ENCODE measurements around the gene BCAR3. TPM values are rescaled to one million over a fixed set of nuclear protein-coding genes. Genes with fewer than 3 reads are reported as not detected.

The BCAR3 gene
- total RNA-seq, 3 donors from 2014 or later (not counting 1 experiment from before 2014, with no cell fraction given): 0.52 to 6.5 (median 2.4) TPM

- no peak overlapping the region for H3K4me3 ChIP-seq (ENCODE audit: low read length)
- Mint-ChIP-seq H3K9me3 (no peaks in the 10 kb centered on the region), H3K36me3 (no peaks in the 10 kb centered on the region), H3K27me3 (ENCODE audit: low read depth in 2 of 2) (peaks cover 3 to 8% of the 10 kb centered on the region in 2 donors), H3K27ac (no peak overlapping the region), H3K4me3 (no peak overlapping the region), H3K4me1 (peaks cover 37 to 41% of the 10 kb centered on the region in 2 donors)
- H3K9me3 ChIP-seq (ENCODE audit: control insufficient read depth, insufficient read depth, low read length): no peaks in the 10 kb centered on the region
- H3K4me1 ChIP-seq (ENCODE audit: control insufficient read depth, insufficient read depth, low read length): peaks cover 10% of the 10 kb centered on the region
- WGBS (ENCODE audit: insufficient coverage): 85% methylated on average over 10 of the region's 10 CpGs
- no peaks in the 10 kb centered on the region for H3K27me3 ChIP-seq (ENCODE audit: control insufficient read depth, insufficient read depth, low read length)
- no peak overlapping the region for H3K27ac ChIP-seq (ENCODE audit: low read length)
- DNase-seq (no peak), ATAC-seq (no peak)
- intact Hi-C loops (cut with micrococcal nuclease): no loop called here
- no peaks in the 10 kb centered on the region for H3K36me3 ChIP-seq (ENCODE audit: control insufficient read depth, insufficient read depth, low read length)
- TF ChIP-seq CTCF (IDR thresholded peaks at IDR 0.05): no peak
These were observed 29.1 kb upstream of the BCAR3 start for GRCh38 chr1:93710499-93711453.

- H3K4me3 ChIP-seq (ENCODE audit: low read length): no peak overlapping the region
- no peaks in the 10 kb centered on the region for H3K36me3 ChIP-seq (ENCODE audit: control insufficient read depth, insufficient read depth, low read length)
- Mint-ChIP-seq H3K4me3 (no peak overlapping the region), H3K27me3 (ENCODE audit: low read depth in 2 of 2) (peaks cover 3 to 8% of the 10 kb centered on the region in 2 donors), H3K4me1 (peaks cover 37 to 41% of the 10 kb centered on the region in 2 donors), H3K9me3 (no peaks in the 10 kb centered on the region), H3K27ac (no peak overlapping the region), H3K36me3 (no peaks in the 10 kb centered on the region)
- intact Hi-C loops (cut with micrococcal nuclease): no loop called here
- H3K27me3 ChIP-seq (ENCODE audit: control insufficient read depth, insufficient read depth, low read length): no peaks in the 10 kb centered on the region
- no peaks in the 10 kb centered on the region for H3K9me3 ChIP-seq (ENCODE audit: control insufficient read depth, insufficient read depth, low read length)
- TF ChIP-seq CTCF (IDR thresholded peaks at IDR 0.05): no peak
- 34% methylated on average over 9 of the region's 9 CpGs for WGBS (ENCODE audit: insufficient coverage)
- DNase-seq (no peak), ATAC-seq (peak in 1 of 3 donors; percentile 34)
- H3K4me1 ChIP-seq (ENCODE audit: control insufficient read depth, insufficient read depth, low read length): peaks cover 10% of the 10 kb centered on the region
- H3K27ac ChIP-seq (ENCODE audit: low read length): no peak overlapping the region
These were observed 27.3 kb upstream of the BCAR3 start for GRCh38 chr1:93708734-93709481.

GRCh38 chr1:93707956-93708355 lies 26.3 kb upstream of the BCAR3 start:
- no peak overlapping the region for H3K27ac ChIP-seq (ENCODE audit: low read length)
- DNase-seq (no peak), ATAC-seq (peak in 1 of 3 donors; percentile 47)
- Mint-ChIP-seq H3K4me1 (peaks cover 31 to 36% of the 10 kb centered on the region in 2 donors), H3K36me3 (no peaks in the 10 kb centered on the region), H3K4me3 (no peak overlapping the region), H3K9me3 (no peaks in the 10 kb centered on the region), H3K27ac (no peak overlapping the region), H3K27me3 (ENCODE audit: low read depth in 2 of 2) (peaks cover 3 to 8% of the 10 kb centered on the region in 2 donors)
- H3K4me1 ChIP-seq (ENCODE audit: control insufficient read depth, insufficient read depth, low read length): peaks cover 17% of the 10 kb centered on the region
- H3K36me3 ChIP-seq (ENCODE audit: control insufficient read depth, insufficient read depth, low read length): no peaks in the 10 kb centered on the region
- H3K4me3 ChIP-seq (ENCODE audit: low read length): no peak overlapping the region
- H3K9me3 ChIP-seq (ENCODE audit: control insufficient read depth, insufficient read depth, low read length): no peaks in the 10 kb centered on the region
- no peaks in the 10 kb centered on the region for H3K27me3 ChIP-seq (ENCODE audit: control insufficient read depth, insufficient read depth, low read length)
- no peak for TF ChIP-seq CTCF (IDR thresholded peaks at IDR 0.05)
- 45% methylated on average over 3 of the region's 5 CpGs for WGBS (ENCODE audit: insufficient coverage)
- intact Hi-C loops (cut with micrococcal nuclease): no loop called here

Data from natural killer cell (primary cell).